PFSK-1 (cell line): Measurements from ENCODE around the gene KCTD3.

Experiments
- FOXP2 ChIP-seq: optimal IDR thresholded peaks from 2 replicates; pipeline ENCODE3; 2011; ENCODE audit warnings: borderline replicate concordance, control low read depth, inconsistent platforms; ENCODE audit not compliant: insufficient read depth; ENCODE audit errors: extremely low read length, extremely low read depth
- POLR2AphosphoS5 ChIP-seq: IDR thresholded peaks from 2 replicates; pipeline ENCODE4 v1.6.1; 2012; ENCODE audit warnings: low read depth, mild to moderate bottlenecking, control low read depth, low read length, moderate library complexity
- REST ChIP-seq, 2 experiments: IDR thresholded peaks; 2 replicates each; pipeline versions ENCODE4 v1.6.1 to v1.8.0; 2011 to 2012; ENCODE audit warnings: low read depth in 2 of 2, low read length in 2 of 2, control low read depth in 1 of 2, inconsistent platforms in 1 of 2, mild to moderate bottlenecking in 1 of 2, moderate library complexity in 1 of 2; ENCODE audit not compliant: insufficient read depth in 1 of 2
- SIN3A ChIP-seq: IDR thresholded peaks from 2 replicates; pipeline ENCODE4 v1.6.1; 2012; ENCODE audit warnings: mild to moderate bottlenecking, low read length, moderate library complexity, borderline replicate concordance; ENCODE audit not compliant: insufficient read depth
- TAF1 ChIP-seq: IDR thresholded peaks from 2 replicates; pipeline ENCODE4 v1.6.1; 2012; ENCODE audit warnings: low read length, control low read depth, borderline replicate concordance; ENCODE audit not compliant: insufficient read depth

The KCTD3 gene

GRCh38 chr1:215600258-215600792 is 33.2 kb downstream of the KCTD3 start:
- TF ChIP-seq TAF1 (no peak), FOXP2 (no peak), SIN3A (no peak), REST (IDR thresholded peaks at IDR 0.05; ENCODE audit: insufficient read depth in 1 of 2, low read depth in 2 of 2, low read length in 2 of 2) (no peak), POLR2AphosphoS5 (no peak)

GRCh38 chr1:215600867-215601266 is 33.8 kb downstream of the KCTD3 start:
- TF ChIP-seq POLR2AphosphoS5 (no peak), REST (IDR thresholded peaks at IDR 0.05; ENCODE audit: insufficient read depth in 1 of 2, low read depth in 2 of 2, low read length in 2 of 2) (no peak), FOXP2 (no peak), SIN3A (no peak), TAF1 (no peak)

GRCh38 chr1:215601276-215601675 is 34.2 kb downstream of the KCTD3 start:
- TF ChIP-seq FOXP2 (no peak), SIN3A (no peak), TAF1 (no peak), POLR2AphosphoS5 (no peak), REST (IDR thresholded peaks at IDR 0.05; ENCODE audit: insufficient read depth in 1 of 2, low read depth in 2 of 2, low read length in 2 of 2) (no peak)

DNA sequence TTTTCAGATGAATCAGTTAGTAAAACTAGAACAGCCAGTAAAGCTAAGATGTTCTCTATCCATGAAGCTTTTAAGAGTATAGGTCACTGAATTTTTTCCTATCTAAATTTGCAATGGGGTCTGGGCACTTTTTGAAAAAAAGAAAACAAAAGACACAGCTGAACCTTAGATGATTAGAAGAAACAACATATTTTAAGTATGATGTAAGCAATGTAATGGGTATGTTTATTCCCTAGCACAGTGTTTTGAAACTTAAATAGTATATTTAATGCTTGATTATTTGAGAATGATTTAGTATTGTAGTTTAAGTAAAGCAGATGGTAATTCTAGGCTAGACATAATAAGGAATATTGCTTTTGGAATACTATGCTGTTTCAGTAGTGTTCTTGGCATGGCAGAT is 36.2 kb downstream of the KCTD3 start:
- TF ChIP-seq TAF1 = no peak
- no peak for TF ChIP-seq SIN3A
- TF ChIP-seq FOXP2 = no peak
- no peak for TF ChIP-seq POLR2AphosphoS5
- TF ChIP-seq REST (IDR thresholded peaks at IDR 0.05; ENCODE audit: insufficient read depth in 1 of 2, low read depth in 2 of 2, low read length in 2 of 2) = no peak
